Thymus (tissue), 11 donors: Measurements from ENCODE around the gene RNASET2. TPM values are rescaled to one million over a fixed set of nuclear protein-coding genes. Genes with fewer than 3 reads are reported as not detected.

Experiments used
- DNase-seq, 9 donors: peaks; one replicate each; pipeline ENCODE4 v3.0.0-alpha.2; 2013; ENCODE audit warnings: low spot score in 9 of 9, low read depth in 6 of 9, missing footprints in 1 of 9
- H3K27ac ChIP-seq, 2 donors: one replicate each; pipeline ENCODE4 v1.5.1; 2013; ENCODE audit warnings: control low read depth in 1 of 2, low read depth in 1 of 2, low read length in 1 of 2, mild to moderate bottlenecking in 1 of 2, moderate library complexity in 1 of 2
- H3K27me3 ChIP-seq, 2 donors: one replicate each; pipeline ENCODE4 v1.5.1; 2013; ENCODE audit warnings: low read length in 1 of 2; ENCODE audit not compliant: control insufficient read depth in 2 of 2, insufficient read depth in 1 of 2
- H3K36me3 ChIP-seq, 2 donors: one replicate each; pipeline ENCODE4 v1.5.1; 2013; ENCODE audit warnings: low read length in 1 of 2, mild to moderate bottlenecking in 1 of 2, moderate library complexity in 1 of 2; ENCODE audit not compliant: control insufficient read depth in 2 of 2, insufficient read depth in 2 of 2
- H3K4me1 ChIP-seq, 2 donors: one replicate each; pipeline ENCODE4 v1.5.1; 2013; ENCODE audit warnings: low read length in 2 of 2; ENCODE audit not compliant: control insufficient read depth in 2 of 2, insufficient read depth in 2 of 2
- H3K4me3 ChIP-seq, 2 donors: one replicate each; pipeline ENCODE4 v1.5.1; 2013; ENCODE audit warnings: low read length in 2 of 2, control low read depth in 1 of 2, mild to moderate bottlenecking in 1 of 2
- H3K9me3 ChIP-seq, 2 donors: one replicate each; pipeline ENCODE4 v1.5.1; 2013; ENCODE audit warnings: low read length in 1 of 2, mild to moderate bottlenecking in 1 of 2; ENCODE audit not compliant: control insufficient read depth in 2 of 2, insufficient read depth in 1 of 2
- WGBS: extraction: QIAGEN DNeasy Blood & Tissue Kit; methylation state at CpG from one replicate; pipeline ENCODE4 v1.1.7; 2013; 5-methylcytosine and 5-hydroxymethylcytosine counted together
- polyA plus RNA-seq: library from polyadenylated mRNA; stranded (reverse); fragments of 200-250 nt; gene quantifications from one replicate; pipeline ENCODE4 v1.2.3, GENCODE V29; 2013
- total RNA-seq: library from RNA; stranded (reverse); fragments of 120-200 nt; gene quantifications from one replicate; pipeline ENCODE4 v1.2.4, GENCODE V29; 2013
- donor health status: healthy.

RNASET2 gene
- total and polyA plus RNA-seq, 2 donors, result 72.2 to 151 TPM

DNA sequence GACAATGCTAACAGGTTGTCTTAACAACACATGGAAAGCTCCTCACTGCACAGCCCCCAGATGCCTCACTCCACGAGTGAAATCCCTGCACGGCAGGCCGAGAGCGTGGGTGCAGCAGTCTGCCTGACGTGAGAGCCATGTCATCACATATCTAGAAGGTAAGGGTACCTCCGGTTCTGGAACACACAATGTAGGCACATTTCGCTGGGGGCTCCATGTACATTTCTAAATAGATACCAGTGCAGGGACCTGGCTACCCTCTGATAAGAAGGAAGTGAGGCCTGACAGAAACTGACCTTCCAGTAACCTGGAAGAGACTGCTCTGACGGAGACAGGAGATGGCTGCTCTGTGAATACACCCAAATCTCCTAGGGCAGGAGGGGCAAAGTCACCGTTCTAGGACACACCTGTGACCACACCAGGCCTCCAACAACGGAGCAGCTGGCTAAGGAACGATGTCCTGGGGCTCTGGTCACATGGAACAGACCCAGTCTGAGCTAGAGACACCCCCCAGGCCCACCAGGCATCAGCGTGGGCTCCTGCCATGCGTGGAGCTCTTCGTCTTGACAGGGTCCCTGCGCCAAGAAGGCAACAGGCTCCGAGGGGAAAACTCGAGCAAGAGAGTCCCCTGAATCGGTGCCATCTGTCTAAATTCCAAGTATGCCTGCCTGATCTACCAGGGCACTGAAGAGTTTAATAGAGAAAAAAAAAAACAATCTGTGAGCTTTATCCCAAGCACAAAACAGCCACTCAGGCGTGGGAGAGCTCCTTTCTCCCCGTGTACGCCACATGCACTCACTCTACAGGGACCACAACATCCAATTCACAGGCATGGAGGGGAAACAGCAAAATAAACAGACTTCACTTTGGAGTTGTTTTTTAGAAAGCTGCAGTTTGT is 27.5 kb downstream of the RNASET2 start:
- Histone ChIP-seq H3K4me3 (no peak overlapping the region), H3K27me3 (no peaks in the 10 kb centered on the region), H3K36me3 (peaks cover 31 to 54% of the 10 kb centered on the region in 2 donors), H3K27ac (no peak overlapping the region), H3K9me3 (no peaks in the 10 kb centered on the region), H3K4me1 (peaks cover 3 to 22% of the 10 kb centered on the region in 2 donors)
- DNase-seq, result no peak
- 92% methylated on average over 21 of the region's 21 CpGs for WGBS

DNA sequence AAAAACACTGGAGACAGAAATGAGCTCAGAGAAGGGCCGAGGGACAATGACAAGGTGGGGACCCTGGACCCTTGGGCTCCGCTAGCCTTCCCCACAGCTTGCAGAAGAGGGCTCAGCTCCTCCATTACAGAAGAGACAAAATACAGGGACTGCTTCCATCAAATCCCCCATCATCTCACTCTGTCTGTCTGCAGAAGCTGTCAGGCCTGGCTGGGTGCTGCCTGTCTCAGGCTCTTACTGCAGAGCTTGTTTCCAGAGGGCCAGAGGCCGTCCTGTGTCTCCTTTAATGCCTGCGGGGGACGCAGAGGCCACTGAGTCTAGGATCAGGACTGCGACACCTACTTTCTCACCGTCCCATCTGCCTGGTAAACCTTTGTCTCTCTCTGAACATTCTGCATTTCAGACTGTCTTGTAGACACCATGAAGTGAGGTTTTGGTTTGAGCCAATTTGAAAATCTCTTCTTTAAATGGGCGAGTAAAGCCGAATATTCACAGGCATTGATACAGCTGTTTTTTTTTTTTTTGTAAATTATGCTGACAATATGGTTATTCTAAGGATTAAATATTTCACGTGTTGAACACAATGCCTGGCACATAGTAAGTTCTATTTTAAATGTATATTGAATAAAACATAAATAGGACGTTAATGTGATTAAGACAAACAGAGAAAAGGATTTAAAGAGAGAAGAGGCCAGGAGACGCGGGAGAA is 28.3 kb downstream of the RNASET2 start:
- no peak overlapping the region for H3K27ac ChIP-seq
- 94% methylated on average over 13 of the region's 13 CpGs for WGBS
- H3K4me1 ChIP-seq, result peaks cover 3 to 22% of the 10 kb centered on the region in 2 donors
- peaks cover 28 to 46% of the 10 kb centered on the region in 2 donors for H3K36me3 ChIP-seq
- H3K27me3 ChIP-seq, result no peaks in the 10 kb centered on the region
- DNase-seq, result no peak
- H3K4me3 ChIP-seq, result no peak overlapping the region
- H3K9me3 ChIP-seq, result no peaks in the 10 kb centered on the region

DNA sequence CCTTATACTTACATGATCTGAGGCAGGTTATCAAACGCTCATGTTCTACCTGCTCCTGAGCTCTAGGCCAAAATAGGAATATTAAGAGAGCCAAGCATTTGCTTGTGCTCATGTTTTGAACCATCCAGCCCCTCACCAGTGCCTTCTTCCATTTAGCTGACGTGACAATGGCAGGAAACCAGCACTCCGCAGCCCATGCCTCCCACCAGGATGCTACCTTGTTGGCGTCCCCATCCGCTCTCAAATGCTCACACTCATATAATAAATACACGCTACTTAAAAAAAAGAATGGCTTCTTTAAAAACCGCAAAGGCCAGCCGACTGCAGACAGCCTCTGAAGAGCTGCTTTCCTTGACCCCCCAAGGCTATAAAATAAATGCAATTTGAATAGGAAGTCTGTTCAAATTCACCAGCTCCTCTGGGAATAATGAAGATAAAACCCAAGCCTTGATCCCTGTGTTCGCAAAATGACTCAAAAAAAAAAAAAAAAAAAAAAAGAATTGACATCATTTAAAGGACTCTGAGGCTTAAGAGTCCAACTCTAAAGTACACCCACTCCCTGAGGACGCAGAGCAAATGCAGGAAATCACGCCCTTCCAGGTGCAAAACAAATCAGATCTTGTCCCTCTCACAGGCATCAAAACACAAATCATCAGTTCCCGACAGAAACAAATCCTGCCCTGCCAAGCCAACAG is 29.0 kb downstream of the RNASET2 start:
- peaks cover 3 to 22% of the 10 kb centered on the region in 2 donors for H3K4me1 ChIP-seq
- H3K36me3 ChIP-seq, result peaks cover 21 to 40% of the 10 kb centered on the region in 2 donors
- no peak for DNase-seq
- no peak overlapping the region for H3K4me3 ChIP-seq
- no peaks in the 10 kb centered on the region for H3K9me3 ChIP-seq
- H3K27me3 ChIP-seq, result no peaks in the 10 kb centered on the region
- H3K27ac ChIP-seq, result no peak overlapping the region
- 90% methylated on average over 12 of the region's 12 CpGs for WGBS

DNA sequence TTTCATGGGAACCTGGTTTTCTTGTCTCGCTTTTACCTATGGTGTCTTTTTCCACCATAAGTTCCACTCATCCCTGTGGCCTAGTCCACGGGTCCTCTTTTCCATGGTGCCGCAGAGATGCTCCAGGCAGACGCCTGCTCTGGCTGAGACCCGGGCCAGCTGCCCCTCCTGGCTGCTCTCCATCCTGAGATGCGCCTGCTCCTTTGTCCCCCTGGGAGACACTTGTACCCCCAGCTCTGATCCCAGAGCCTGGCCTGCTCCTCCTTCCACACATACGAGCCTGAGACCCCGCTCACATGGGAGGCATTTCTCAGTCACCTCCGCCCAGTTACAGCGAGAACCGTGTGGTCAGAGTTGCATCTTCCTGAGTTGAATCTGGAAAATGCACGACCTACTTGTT is 29.6 kb downstream of the RNASET2 start:
- Histone ChIP-seq H3K36me3 (peaks cover 18 to 34% of the 10 kb centered on the region in 2 donors), H3K4me1 (peaks cover 3 to 21% of the 10 kb centered on the region in 2 donors), H3K4me3 (no peak overlapping the region), H3K9me3 (no peaks in the 10 kb centered on the region), H3K27ac (no peak overlapping the region), H3K27me3 (no peaks in the 10 kb centered on the region)
- DNase-seq, result no peak
- WGBS, result 98% methylated on average over 12 of the region's 12 CpGs

DNA sequence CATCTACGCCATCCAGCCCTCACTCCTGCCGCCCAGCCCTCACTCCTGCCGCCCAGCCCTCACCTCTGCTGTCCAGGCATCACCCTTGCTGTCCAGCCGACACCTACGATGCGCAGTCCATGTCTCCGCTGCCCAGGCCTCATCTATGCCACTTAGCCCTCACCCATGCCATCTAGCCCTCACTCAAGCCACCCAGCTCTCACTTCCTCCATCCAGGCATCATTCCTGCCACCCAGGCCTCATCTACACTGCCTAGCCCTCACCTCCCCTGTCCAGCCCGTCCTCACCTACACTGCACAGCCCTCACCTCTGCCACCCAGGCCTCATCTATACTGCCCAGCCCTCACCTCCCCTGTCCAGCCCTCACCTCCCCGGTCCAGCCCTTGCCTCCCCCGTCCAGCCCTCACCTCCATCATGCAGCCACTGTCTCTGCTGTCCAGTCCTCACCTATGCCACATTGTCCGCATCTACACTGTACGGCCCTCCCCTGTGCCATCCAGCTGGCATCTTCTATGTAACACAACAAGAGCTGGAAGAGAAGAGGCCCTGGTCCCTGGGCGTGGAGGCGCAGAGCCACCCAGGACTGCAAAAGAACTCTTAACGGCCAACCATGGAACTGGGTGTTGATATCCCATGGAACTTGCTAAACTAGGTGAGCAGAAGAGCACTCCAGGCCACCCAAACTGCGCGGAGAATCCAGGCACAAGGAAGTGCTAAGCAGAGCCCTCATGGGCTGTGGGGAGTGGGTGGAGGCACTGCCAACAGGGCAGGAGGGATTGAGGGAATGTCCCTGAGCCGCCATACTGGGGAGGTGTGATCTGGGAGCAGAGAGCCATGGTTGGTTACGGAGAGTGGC is 31.0 kb downstream of the RNASET2 start:
- no peak for DNase-seq
- WGBS, result 96% methylated on average over 19 of the region's 19 CpGs

DNA sequence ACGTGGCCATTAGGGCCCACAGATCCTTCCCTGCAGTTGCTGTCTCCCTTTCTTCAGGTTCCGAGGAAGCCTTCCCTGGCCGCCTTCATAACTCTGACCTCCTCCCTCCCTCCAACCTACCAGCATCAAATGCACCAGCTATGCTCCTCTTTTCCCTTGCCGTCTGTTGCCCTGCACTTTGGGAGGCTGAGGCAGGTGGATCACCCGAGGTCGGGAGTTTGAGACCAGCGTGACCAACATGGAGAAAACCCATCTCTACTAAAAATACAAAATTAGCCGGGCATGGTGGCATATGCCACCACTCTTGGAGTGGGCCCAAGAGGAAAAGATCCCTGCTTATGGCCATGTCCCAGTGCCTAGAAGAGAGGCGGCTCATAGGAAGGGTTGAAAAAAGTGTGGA is 31.8 kb downstream of the RNASET2 start:
- WGBS, result 97% methylated on average over 9 of the region's 9 CpGs
- H3K36me3 ChIP-seq, result peaks cover 11 to 20% of the 10 kb centered on the region in 2 donors

More for the DNA sequence above, 31.0 kb downstream of the RNASET2 start:
- Histone ChIP-seq H3K27me3 (no peaks in the 10 kb centered on the region), H3K4me3 (no peak overlapping the region), H3K27ac (no peak overlapping the region), H3K9me3 (no peaks in the 10 kb centered on the region), H3K4me1 (peaks cover 3 to 14% of the 10 kb centered on the region in 2 donors), H3K36me3 (peaks cover 13 to 23% of the 10 kb centered on the region in 2 donors)

DNA sequence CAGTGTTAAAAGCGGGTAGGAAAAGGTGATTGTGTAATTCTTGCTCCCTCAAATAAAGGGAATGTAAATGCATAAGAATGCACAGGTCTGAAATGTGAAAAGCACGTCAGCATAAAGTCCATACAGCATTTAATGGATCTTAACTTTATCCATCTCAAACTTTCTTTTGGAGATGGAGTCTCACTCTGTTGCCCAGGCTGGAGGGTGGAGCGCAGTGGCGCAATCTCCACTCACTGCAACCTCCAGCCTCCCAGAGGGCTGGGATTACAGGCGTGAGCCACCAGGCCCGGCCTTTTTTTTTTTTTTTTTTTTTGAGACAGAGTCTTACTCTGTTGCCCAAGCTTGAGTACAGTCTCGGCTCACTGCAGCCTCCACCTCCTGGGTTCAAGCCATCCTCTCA is 33.4 kb downstream of the RNASET2 start:
- Histone ChIP-seq H3K4me3 (no peak overlapping the region), H3K27ac (no peak overlapping the region), H3K36me3 (peaks cover 0 to 10% of the 10 kb centered on the region in 2 donors), H3K27me3 (no peaks in the 10 kb centered on the region), H3K9me3 (no peaks in the 10 kb centered on the region), H3K4me1 (no peaks in the 10 kb centered on the region)
- WGBS, result over 99% methylated on average over 7 of the region's 7 CpGs
- DNase-seq, result no peak

More for the DNA sequence above, 31.8 kb downstream of the RNASET2 start:
- Histone ChIP-seq H3K4me1 (peaks cover 3 to 6% of the 10 kb centered on the region in 2 donors), H3K27ac (no peak overlapping the region), H3K27me3 (no peaks in the 10 kb centered on the region), H3K9me3 (no peaks in the 10 kb centered on the region), H3K4me3 (no peak overlapping the region)
- DNase-seq, result no peak

DNA sequence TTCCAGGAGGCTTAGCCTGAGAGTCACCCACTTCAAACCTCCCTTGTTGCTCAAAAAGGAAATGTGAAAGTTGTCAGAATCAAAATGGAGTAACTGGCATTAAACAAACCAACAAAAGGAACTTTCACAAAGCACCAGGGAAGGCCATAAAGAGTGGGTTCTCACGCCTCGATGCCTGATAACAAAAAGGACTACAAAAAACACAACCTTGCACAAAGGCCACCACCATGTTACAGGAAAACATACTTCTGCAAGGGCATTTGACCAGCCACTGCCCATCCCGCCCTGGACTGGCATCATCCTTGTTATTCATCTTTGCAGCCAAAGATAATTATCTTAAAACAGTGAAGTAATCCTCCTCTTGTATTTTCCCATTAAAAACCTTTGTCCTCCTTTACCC is 34.8 kb downstream of the RNASET2 start:
- no peaks in the 10 kb centered on the region for H3K4me1 ChIP-seq
- WGBS, result 95% methylated on average over 3 of the region's 3 CpGs
- H3K9me3 ChIP-seq, result no peaks in the 10 kb centered on the region
- H3K27me3 ChIP-seq, result no peaks in the 10 kb centered on the region
- H3K36me3 ChIP-seq, result peaks cover 0 to 1% of the 10 kb centered on the region in 2 donors
- no peak for DNase-seq
- H3K4me3 ChIP-seq, result no peak overlapping the region
- H3K27ac ChIP-seq, result no peak overlapping the region
